ENCODE data around the gene DAZAP2.

Gene DAZAP2

GRCh38 chr12:51238510-51239334 lies at the start of gene DAZAP2:
Gene DAZAP2, plus strand, starts transcription at chr12:51238826. Its CDS starts 82 bp downstream, at chr12:51238908.
- DNase-seq, result peak; percentile 77

GRCh38 chr12:51189790-51190355 lies 48.8 kb upstream of the DAZAP2 start:
- no peak for DNase-seq

GRCh38 chr12:51190820-51191219 lies 47.8 kb upstream of the DAZAP2 start:
- no peak for DNase-seq

- no peak for DNase-seq
These were observed 46.9 kb upstream of the DAZAP2 start for GRCh38 chr12:51191516-51192283.

DNA sequence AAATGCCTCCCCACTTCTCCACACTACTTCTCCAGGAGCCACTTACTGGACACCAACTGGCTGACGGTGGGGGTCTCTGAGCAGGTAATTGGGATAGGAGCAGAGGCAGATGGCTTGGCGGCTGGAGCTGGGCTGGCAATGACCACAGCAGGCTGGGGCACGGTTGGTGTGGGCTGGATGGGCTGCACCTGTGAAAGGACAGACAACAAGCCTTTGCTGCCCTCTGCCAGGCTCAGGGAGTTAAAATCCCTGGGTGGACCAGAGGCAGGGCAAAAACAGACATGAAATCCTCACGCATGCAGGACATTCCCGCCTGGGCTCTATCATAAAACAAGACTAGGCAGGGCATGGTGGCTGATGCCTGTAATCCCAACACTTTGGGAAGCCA lies 46.3 kb upstream of the DAZAP2 start:
- DNase-seq, result no peak

GRCh38 chr12:51195841-51196240 lies 42.8 kb upstream of the DAZAP2 start:
- no peak for DNase-seq

DNA sequence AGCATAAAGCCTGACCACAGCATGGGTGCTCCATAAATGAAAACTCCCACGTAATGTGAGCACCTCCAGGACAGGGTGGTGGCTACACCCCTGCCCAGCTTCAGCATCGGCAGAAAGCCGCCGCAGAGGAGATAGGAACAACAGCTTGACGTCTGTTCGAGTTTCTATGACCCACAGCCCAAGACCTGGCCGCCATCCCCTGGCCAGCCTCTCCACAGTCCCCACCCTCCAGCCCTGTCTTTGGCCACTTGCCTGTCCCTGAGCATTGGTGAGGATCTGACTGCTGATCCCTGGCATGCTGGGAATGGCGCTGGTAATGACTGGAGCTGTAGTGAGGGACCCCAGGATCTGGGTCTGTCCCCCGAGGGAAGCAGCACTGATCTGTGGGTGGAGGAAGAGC lies 42.1 kb upstream of the DAZAP2 start:
- no peak for DNase-seq

- no peak for DNase-seq
These were observed 40.7 kb upstream of the DAZAP2 start for GRCh38 chr12:51197736-51198567.

DNA sequence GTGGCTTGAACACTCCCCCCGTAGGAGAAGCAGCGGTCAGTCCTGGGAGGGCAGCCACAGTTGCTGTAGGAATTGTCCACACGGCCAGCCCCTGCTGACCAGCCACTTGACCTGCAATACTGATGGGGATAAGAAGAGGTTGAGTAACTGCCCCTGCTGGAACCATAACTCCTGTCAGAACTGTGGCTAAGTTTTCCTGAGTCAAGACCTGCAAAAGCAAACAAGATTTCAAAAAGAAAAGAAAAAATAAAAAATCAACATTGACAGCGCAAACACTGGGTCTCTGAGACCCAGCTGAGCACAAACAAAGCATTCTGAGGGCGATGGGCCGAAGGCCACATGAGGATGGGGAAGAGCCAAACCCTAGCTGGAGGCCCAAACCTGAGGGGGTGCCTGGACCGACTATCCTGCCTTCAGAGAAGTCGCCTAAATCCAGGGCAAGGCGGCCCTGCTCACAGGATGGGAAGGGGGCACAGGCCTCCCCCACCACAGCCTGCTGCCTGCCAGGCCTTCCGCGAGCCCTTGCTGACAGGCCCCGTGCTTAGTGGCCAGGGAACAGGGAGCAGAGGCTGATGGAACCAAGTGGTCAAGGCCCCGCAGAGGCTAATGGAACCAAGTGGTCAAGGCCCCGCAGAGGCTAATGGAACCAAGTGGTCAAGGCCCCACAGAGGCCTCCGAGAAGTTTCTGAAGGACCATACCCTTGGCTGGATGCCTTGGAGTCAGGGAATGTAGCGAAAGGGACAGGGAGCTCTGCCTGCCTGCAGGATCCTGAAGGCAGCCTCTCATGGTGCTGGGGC lies 39.9 kb upstream of the DAZAP2 start:
- DNase-seq, result no peak

- no peak for DNase-seq
These were observed 39.2 kb upstream of the DAZAP2 start for GRCh38 chr12:51199366-51199945.

GRCh38 chr12:51200156-51200555 lies 38.5 kb upstream of the DAZAP2 start:
- DNase-seq, result no peak

GRCh38 chr12:51200806-51201205 lies 37.8 kb upstream of the DAZAP2 start:
- no peak for DNase-seq

DNA sequence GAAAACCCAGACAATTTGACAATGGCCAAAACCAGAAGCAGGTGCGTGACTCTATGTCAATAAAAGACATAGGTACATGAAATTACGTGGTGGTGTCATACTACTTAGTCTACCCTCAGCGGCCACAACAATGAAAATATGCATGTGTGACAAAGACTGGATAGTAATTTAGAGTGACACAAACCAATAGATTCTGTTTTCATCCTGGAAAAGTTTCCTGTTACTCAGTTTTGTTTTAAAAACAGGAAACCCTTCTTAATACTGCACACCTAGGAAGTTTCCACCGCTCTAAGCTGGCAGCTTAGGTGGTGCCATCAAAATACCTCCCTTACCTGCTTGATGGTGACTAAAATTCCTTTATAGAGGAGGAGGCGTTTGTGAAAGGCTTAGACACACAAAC lies 35.9 kb upstream of the DAZAP2 start:
- no peak for DNase-seq

- DNase-seq, result no peak
These were observed 33.3 kb upstream of the DAZAP2 start for GRCh38 chr12:51205350-51205749.

GRCh38 chr12:51208016-51208660 lies 30.5 kb upstream of the DAZAP2 start:
- DNase-seq, result no peak

- no peak for DNase-seq
These were observed 29.4 kb upstream of the DAZAP2 start for GRCh38 chr12:51209259-51209658.

DNA sequence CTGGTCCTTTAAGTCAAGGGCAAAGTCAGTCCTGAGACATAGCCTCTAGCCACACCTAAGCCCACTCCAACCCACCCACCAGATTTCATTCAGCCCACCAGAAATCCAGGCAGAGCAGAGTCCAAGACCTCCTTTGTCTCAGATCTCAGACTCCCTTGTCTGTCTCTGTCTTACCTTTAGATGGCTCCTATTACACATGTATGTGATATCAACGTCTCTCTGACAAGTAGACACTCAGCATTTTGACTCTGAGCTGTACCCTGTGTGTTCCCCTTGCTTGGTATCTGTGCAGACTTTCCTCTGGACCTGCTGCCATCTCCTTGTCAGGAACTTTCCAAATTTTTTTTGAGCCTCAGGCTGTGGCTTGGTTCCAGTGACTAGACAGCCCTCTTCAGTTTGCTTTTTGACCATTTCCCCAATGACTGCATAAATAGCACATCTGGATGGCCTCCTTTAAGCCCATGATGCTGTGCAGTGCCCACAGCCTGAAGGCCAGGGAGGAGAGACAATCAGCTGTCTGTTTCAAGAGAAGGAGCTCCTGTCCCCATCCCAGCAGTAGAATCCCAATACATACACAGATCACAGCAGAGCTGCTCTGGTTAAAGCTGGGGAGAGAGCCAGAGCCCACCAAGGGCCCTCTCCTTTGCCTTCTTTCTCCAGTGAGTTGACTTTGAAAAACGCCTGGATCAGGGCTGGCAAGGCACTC lies 27.8 kb upstream of the DAZAP2 start:
- DNase-seq, result no peak

GRCh38 chr12:51214895-51215294 lies 23.7 kb upstream of the DAZAP2 start:
- no peak for DNase-seq

DNA sequence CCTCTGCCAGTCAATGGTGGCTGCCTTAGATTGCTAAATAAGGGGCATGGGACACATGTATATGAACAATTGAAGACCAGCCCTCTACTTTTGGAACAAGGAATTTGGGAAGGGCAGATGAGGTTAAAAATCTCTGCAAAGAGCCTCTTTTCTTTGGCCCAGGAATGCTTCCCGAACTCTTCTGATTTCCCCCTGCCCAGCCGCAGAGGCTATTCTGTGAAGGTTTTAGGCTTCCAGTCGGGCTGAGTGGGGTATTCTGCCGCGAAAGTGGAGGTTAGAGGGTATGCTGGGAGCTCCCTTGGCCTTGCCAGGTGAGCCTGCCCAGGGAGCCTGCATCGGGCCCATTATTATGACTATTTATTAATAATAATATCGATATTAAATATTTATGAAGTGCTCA lies 22.0 kb upstream of the DAZAP2 start:
- DNase-seq, result no peak

DNA sequence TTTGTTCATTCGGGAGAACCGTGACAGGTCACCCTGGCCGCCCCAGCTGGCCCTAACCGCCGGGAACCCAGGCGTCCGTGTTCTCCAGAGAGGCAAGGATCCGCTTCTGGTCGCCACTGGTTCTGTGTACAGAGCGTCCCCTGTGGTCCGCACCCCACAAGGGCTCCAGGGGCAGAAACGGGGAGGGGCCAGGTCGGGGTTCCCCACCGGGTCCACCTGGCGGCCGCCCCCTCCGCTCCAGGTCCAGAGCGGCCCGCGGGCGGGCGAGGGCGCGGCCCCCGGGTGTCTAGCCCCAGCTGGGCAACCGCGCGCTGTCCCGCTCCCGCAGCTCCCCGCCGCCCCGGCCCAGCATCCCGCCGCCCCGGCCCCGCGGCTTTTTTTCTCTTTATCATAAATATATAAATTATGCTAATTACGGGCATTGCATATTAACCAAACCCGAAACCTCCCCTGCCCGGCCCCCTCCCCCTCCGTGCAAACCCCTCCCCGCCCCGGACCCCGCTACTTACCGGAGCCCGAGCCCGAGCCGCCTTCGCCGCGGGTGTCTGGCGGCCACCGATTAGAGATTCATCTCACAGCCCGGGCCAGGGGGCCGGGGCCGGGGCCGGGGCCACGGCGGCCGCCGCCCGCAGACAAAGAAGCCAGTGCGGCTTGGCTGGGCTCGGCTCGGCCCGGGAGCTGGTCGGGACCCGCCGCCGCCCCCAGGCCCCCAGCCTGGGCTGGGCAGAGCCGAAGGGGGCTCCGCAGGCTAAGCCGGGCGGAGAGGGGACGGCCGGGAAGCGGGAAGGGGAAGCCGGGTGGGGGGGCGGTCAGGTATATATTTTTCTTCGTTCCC lies 21.3 kb upstream of the DAZAP2 start:
- DNase-seq, result no peak

Measured in DMS79 treated with DMSO at 0.1 percent for 48 hours (cell line).